Activated naive CD4-positive, alpha-beta T cell treated with anti-CD3 and anti-CD28 coated beads for 36 hours (primary cell): Measurements from ENCODE around the gene ZNF142. TPM values are rescaled to one million over a fixed set of nuclear protein-coding genes. Genes with fewer than 3 reads are reported as not detected.
A peak's percentile ranks its signal among the peaks of the same experiment; 100 is the strongest.

Experiments
- CTCF ChIA-PET: fragments of 350-600 bp; sonication (Branson Sonifier 250); formaldehyde crosslinking; loops from one replicate; lab custom pipeline; 2021; ENCODE audit warnings: antibody characterized with exemption; lab: Charles Lee
- DNase-seq: peaks from one replicate; pipeline ENCODE4 v3.0.0-alpha.2; 2020
- H3K27ac Mint-ChIP-seq: one replicate; pipeline ENCODE4 v1.8.0; 2021; ENCODE audit warnings: mild to moderate bottlenecking, mixed read lengths
- H3K27me3 Mint-ChIP-seq: one replicate; pipeline ENCODE4 v1.8.0; 2021; ENCODE audit warnings: low read depth, mixed read lengths
- H3K36me3 Mint-ChIP-seq: one replicate; pipeline ENCODE4 v1.8.0; 2021; ENCODE audit warnings: low read depth, mixed read lengths
- H3K4me1 Mint-ChIP-seq: one replicate; pipeline ENCODE4 v1.8.0; 2021; ENCODE audit warnings: low read depth, mixed read lengths
- H3K4me3 Mint-ChIP-seq: one replicate; pipeline ENCODE4 v1.8.0; 2021; ENCODE audit warnings: mild to moderate bottlenecking, moderate library complexity, mixed read lengths
- H3K9me3 Mint-ChIP-seq: one replicate; pipeline ENCODE4 v1.8.0; 2021; ENCODE audit warnings: mixed read lengths
- intact Hi-C: fragments of 100-400 bp; cut with micrococcal nuclease; formaldehyde crosslinking; loops from one replicate; pipeline ENCODE4 v1.15.1; 2023
- total RNA-seq, 2 experiments: library from RNA; stranded (reverse); gene quantifications; one replicate each; pipeline ENCODE4 v1.2.3, GENCODE V29; 2021

The ZNF142 gene
- total RNA-seq, 2 experiments from 2014 or later, result 28.0 to 28.4 TPM

DNA sequence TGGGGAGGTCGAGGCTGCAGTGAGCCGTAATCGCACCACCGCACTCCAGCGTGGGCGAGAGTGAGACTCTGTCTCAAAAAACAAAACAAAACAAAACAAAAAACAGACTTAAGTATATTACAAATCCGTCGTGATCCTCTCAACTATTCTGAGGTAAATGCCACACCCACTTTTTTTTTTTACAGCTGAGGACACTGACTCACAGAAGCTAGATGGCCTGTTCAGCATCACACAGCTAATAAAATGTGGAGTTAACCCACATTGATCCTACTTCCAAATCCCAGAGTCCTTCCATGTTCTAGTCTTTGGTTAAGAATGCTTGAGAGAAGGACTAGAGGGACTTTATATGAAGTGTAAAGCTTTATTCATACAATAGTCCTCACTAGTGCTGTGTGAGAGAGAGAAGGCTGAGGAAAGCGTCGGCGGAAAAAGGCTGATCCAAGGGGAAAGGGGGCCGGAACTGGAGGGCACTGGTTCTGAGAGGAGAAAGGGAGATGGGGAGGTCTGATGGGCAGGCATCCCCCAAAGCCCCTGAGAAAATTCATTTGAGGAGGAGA lies 11.8 kb upstream of the ZNF142 start:
- Mint-ChIP-seq H3K4me3 (peak overlapping the region; percentile 98), H3K36me3 (peaks cover 11% of the 10 kb centered on the region), H3K27ac (peak overlapping the region; percentile 90), H3K9me3 (no peaks in the 10 kb centered on the region), H3K27me3 (no peaks in the 10 kb centered on the region), H3K4me1 (peaks cover 22% of the 10 kb centered on the region)
- intact Hi-C loops, result loop anchor here (1.0 to 5.0 kb wide), 5 partner anchors 12 to 576 kb away; partner anchors contain the start of genes BCS1L, CNOT9, GLB1L and STK16
- no peak for DNase-seq
- CTCF ChIA-PET, result interaction anchor here (0.6 to 2.8 kb wide), 9 partner anchors 8 to 722 kb away, joined by 3 to 16 read pairs (median 5); partner anchors contain the start of genes BCS1L, TTLL4 and ZNF142

DNA sequence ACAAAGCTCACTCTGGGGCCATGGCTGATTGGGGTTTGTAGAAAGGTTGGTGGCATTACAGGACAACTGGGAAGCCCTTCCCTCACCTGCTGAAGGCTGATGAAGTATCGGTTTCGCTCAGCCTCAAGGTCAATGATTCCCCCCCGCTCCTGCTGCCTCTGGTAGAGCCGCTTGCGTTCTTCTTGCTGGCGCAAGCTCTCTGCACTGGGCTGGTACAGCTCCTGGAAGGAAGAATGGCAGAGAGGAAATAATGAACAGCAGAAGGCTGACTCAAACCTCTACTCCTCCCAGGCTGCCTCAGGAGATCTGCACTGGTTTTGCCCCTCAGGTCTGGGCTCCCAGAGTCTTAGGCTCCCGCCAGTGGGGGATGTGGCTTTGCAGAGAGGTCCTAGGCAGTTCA lies 5.2 kb upstream of the ZNF142 start:
- H3K9me3 Mint-ChIP-seq, result no peaks in the 10 kb centered on the region
- CTCF ChIA-PET, result interaction anchor here (1.1 kb wide), 1 partner anchor 46 kb away, joined by 3 read pairs; the partner anchor contains the start of gene TTLL4
- intact Hi-C loops, result no loop called here
- no peaks in the 10 kb centered on the region for H3K27me3 Mint-ChIP-seq
- H3K4me3 Mint-ChIP-seq, result no peak overlapping the region
- H3K27ac Mint-ChIP-seq, result no peak overlapping the region
- H3K4me1 Mint-ChIP-seq, result peaks cover 15% of the 10 kb centered on the region
- DNase-seq, result no peak
- H3K36me3 Mint-ChIP-seq, result peaks cover 36% of the 10 kb centered on the region

GRCh38 chr2:218663901-218664300 lies 4.5 kb upstream of the ZNF142 start:
- Mint-ChIP-seq H3K4me1 (peaks cover 18% of the 10 kb centered on the region), H3K36me3 (peaks cover 38% of the 10 kb centered on the region), H3K27me3 (no peaks in the 10 kb centered on the region), H3K9me3 (no peaks in the 10 kb centered on the region), H3K27ac (no peak overlapping the region), H3K4me3 (no peak overlapping the region)
- intact Hi-C loops, result no loop called here
- CTCF ChIA-PET, result interaction anchor here (1.0 to 1.1 kb wide), 2 partner anchors 8 to 47 kb away, joined by 3 read pairs; partner anchors contain the start of genes RNF25, STK36 and TTLL4
- DNase-seq, result no peak

DNA sequence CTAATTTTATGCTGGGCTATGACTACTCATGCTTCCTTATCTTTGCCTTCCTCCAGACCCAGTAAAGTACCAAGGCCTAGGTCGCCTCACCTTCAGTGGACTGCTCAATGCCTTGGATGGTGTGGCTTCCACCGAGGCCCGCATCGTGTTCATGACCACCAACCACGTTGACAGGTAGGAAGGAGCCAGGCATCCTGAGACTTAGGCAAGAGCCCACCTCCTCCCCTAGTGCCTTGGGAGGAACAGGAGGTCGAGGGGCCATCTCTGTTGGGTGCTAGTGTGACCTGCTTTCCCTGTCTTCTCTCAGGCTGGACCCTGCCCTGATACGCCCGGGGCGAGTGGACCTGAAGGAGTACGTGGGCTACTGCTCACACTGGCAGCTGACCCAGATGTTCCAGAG lies 3.4 kb upstream of the ZNF142 start:
- intact Hi-C loops, result no loop called here
- H3K9me3 Mint-ChIP-seq, result no peaks in the 10 kb centered on the region
- no peak overlapping the region for H3K4me3 Mint-ChIP-seq
- H3K27ac Mint-ChIP-seq, result no peak overlapping the region
- H3K27me3 Mint-ChIP-seq, result no peaks in the 10 kb centered on the region
- CTCF ChIA-PET, result interaction anchor here (1.0 kb wide), 1 partner anchor 9 kb away, joined by 3 read pairs; the partner anchor contains the start of genes RNF25 and STK36
- H3K36me3 Mint-ChIP-seq, result peaks cover 39% of the 10 kb centered on the region
- DNase-seq, result no peak
- peaks cover 28% of the 10 kb centered on the region for H3K4me1 Mint-ChIP-seq

DNA sequence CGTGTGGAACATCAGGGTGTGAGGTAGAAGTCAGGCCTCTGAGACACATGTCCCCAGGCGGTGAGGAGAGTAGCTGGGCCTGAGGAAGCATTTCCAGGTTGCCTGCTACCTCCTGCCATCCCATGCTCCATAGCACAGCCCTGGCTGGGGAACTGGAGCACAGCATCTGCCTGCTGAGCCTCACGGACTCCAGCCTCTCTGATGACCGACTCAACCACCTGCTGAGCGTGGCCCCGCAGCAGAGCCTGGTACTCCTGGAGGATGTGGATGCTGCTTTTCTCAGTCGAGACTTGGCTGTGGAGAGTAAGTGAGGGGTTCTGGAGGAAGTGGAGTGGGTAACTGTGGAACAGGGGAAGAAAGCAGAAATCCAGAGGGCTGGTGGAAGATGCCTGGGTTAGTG lies 3.0 kb upstream of the ZNF142 start:
- no peaks in the 10 kb centered on the region for H3K9me3 Mint-ChIP-seq
- intact Hi-C loops, result no loop called here
- H3K4me1 Mint-ChIP-seq, result peaks cover 31% of the 10 kb centered on the region
- DNase-seq, result no peak
- no peak overlapping the region for H3K27ac Mint-ChIP-seq
- H3K4me3 Mint-ChIP-seq, result no peak overlapping the region
- peaks cover 42% of the 10 kb centered on the region for H3K36me3 Mint-ChIP-seq
- no peaks in the 10 kb centered on the region for H3K27me3 Mint-ChIP-seq
- CTCF ChIA-PET, result no interaction called here

DNA sequence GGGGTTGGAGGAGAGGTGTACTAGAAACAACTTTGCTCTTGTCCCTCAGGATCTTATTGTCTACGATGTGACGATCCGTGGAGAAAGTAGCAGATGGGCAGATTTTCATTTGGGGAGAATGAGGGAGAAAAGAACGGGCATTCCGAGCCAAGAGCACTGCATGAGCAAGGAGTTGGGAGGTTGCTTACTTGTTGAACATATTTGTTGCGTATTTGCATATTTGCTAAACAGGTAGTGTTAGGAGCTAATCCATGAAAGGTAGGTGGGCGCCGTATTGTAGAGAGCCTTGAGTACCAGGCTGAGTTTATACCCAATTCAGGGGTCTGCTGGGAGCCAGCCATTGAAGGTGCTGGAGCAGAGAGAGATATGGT lies 550 bp upstream of the ZNF142 start:
- H3K9me3 Mint-ChIP-seq, result no peaks in the 10 kb centered on the region
- intact Hi-C loops, result loop anchor here (1.0 to 5.0 kb wide), 11 partner anchors 11 to 729 kb away; partner anchors contain the start of genes AAMP, ARPC2, CNOT9 and PNKD
- peaks cover 40% of the 10 kb centered on the region for H3K4me1 Mint-ChIP-seq
- H3K27me3 Mint-ChIP-seq, result no peaks in the 10 kb centered on the region
- CTCF ChIA-PET, result interaction anchor here (1.9 to 5.2 kb wide), 6 partner anchors 11 to 188 kb away, joined by 4 to 59 read pairs (median 12); partner anchors contain the start of genes RNF25 and STK36
- no peak for DNase-seq
- peak overlapping the region; percentile 81 for H3K27ac Mint-ChIP-seq
- H3K4me3 Mint-ChIP-seq, result peak overlapping the region; percentile 90
- H3K36me3 Mint-ChIP-seq, result peaks cover 41% of the 10 kb centered on the region

DNA sequence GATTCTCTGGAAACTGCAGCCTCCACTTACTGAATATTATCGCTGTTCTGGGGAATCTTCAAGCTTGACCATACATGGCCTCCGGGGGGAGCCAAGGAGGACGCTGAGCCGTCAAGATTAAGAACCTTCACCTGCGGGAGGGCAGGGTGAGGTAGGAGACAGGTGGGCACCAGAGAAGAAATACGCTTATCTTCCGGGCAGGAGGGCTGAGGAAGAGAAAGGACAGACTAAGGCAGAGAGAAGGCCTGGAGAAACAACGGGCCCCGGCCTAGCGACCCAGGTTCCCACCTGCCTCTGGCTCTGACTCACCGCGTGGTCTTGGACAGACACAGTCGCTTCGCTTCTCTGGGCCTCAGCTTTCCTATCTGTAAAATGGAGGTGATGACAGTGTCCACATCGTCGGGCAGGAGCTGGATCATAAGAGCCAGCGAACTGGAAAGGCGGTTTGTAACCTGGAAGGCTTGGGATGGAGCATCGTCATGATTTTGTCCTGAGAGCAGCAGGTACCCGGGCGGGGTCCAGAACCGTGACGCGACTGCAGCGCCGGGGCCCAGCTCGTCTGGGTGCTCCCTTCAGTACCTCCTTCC lies 659 bp downstream of the ZNF142 start:
- no peaks in the 10 kb centered on the region for H3K9me3 Mint-ChIP-seq
- H3K27ac Mint-ChIP-seq, result peak overlapping the region; percentile 81
- H3K27me3 Mint-ChIP-seq, result no peaks in the 10 kb centered on the region
- CTCF ChIA-PET, result interaction anchor here (0.6 to 5.2 kb wide), 15 partner anchors 10 to 203 kb away, joined by 3 to 59 read pairs (median 4); partner anchors contain the start of genes RNF25 and STK36
- peak; percentile 46 for DNase-seq
- H3K4me1 Mint-ChIP-seq, result peaks cover 40% of the 10 kb centered on the region
- intact Hi-C loops, result loop anchor here (1.0 to 5.0 kb wide), 12 partner anchors 13 to 730 kb away; partner anchors contain the start of genes AAMP, ARPC2, CNOT9 and PNKD
- peaks cover 37% of the 10 kb centered on the region for H3K36me3 Mint-ChIP-seq
- H3K4me3 Mint-ChIP-seq, result peak overlapping the region; percentile 90

DNA sequence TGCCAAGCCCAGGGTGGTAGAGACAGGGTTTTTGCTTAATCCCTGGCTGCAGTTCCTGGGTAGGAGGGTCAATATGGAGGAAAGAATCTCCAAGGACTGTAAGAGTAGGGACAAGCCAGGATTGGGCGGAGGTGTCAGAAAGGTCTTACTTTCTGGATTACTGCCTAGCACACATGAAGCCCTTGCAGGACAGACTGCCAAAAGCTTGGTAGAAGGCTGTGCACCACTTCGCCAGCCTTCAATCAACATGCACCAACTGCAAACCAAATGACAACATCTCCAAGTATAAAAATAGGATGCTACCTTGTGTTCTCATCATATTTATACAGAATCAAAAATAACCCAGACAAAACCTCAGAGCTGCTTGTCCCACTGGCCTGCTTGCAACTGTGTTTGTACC lies 3.7 kb downstream of the ZNF142 start:
- Mint-ChIP-seq H3K36me3 (peaks cover 24% of the 10 kb centered on the region), H3K4me1 (peaks cover 34% of the 10 kb centered on the region), H3K27ac (no peak overlapping the region), H3K27me3 (no peaks in the 10 kb centered on the region), H3K9me3 (no peaks in the 10 kb centered on the region), H3K4me3 (no peak overlapping the region)
- CTCF ChIA-PET, result no interaction called here
- DNase-seq, result no peak
- intact Hi-C loops, result loop anchor here (5.0 kb wide), 1 partner anchor 438 kb away; the partner anchor contains the start of gene ARPC2

- Mint-ChIP-seq H3K36me3 (peaks cover 40% of the 10 kb centered on the region), H3K4me1 (peaks cover 6% of the 10 kb centered on the region), H3K9me3 (no peaks in the 10 kb centered on the region), H3K4me3 (no peak overlapping the region), H3K27me3 (no peaks in the 10 kb centered on the region), H3K27ac (no peak overlapping the region)
- no peak for DNase-seq
- intact Hi-C loops, result loop anchor here (1.0 kb wide), 1 partner anchor 242 kb away; no protein-coding TSS in a partner anchor
- CTCF ChIA-PET, result interaction anchor here (0.6 to 5.9 kb wide), 10 partner anchors 11 to 252 kb away, joined by 3 to 59 read pairs (median 4); partner anchors contain the start of genes BCS1L, RNF25, STK36 and TTLL4
Measured at GRCh38 chr2:218648787-218649100, 10.7 kb downstream of the ZNF142 start.

GRCh38 chr2:218648088-218648786 lies 11.2 kb downstream of the ZNF142 start:
- CTCF ChIA-PET, result interaction anchor here (0.6 to 5.9 kb wide), 14 partner anchors 11 to 251 kb away, joined by 3 to 59 read pairs (median 4); partner anchors contain the start of genes BCS1L, RNF25, STK36 and TTLL4
- Mint-ChIP-seq H3K36me3 (peaks cover 40% of the 10 kb centered on the region), H3K27ac (no peak overlapping the region), H3K4me3 (no peak overlapping the region), H3K9me3 (no peaks in the 10 kb centered on the region), H3K4me1 (peaks cover 6% of the 10 kb centered on the region), H3K27me3 (no peaks in the 10 kb centered on the region)
- intact Hi-C loops, result loop anchor here (1.0 kb wide), 1 partner anchor 242 kb away; no protein-coding TSS in a partner anchor
- DNase-seq, result peak; percentile 70

GRCh38 chr2:218645126-218645525 lies 14.3 kb downstream of the ZNF142 start:
- Mint-ChIP-seq H3K27ac (no peak overlapping the region), H3K36me3 (peaks cover 46% of the 10 kb centered on the region), H3K4me1 (peaks cover 6% of the 10 kb centered on the region), H3K9me3 (no peaks in the 10 kb centered on the region), H3K27me3 (no peaks in the 10 kb centered on the region), H3K4me3 (no peak overlapping the region)
- CTCF ChIA-PET, result no interaction called here
- DNase-seq, result no peak
- intact Hi-C loops, result no loop called here

DNA sequence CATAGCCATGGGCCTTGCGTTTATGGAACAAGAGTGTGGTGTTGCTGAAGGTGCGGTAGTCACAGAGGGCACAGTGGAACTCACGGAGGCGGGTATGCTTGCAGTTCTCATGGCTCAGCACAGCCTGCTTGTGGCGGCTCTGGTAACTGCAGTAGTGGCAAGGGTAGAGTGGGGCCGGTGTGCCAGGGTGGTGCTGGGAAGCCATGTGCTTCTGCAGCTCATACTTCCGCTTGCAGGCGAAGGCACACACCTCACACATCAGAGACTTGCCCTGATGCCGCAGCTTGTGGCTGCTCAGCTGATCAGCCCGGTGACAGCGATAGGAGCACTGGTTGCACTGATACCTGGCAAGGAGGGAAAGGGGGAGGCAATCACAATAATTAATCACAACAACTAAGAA lies 14.7 kb downstream of the ZNF142 start:
- CTCF ChIA-PET, result no interaction called here
- no peak for DNase-seq
- Mint-ChIP-seq H3K27ac (no peak overlapping the region), H3K27me3 (no peaks in the 10 kb centered on the region), H3K9me3 (no peaks in the 10 kb centered on the region), H3K4me1 (peaks cover 6% of the 10 kb centered on the region), H3K36me3 (peaks cover 46% of the 10 kb centered on the region), H3K4me3 (no peak overlapping the region)
- intact Hi-C loops, result no loop called here
